NB4 (cell line): ENCODE measurements around the gene MT1H.

Source experiments
- MYC ChIP-seq: IDR thresholded peaks from 2 replicates; pipeline ENCODE4 v1.6.1; 2011; ENCODE audit warnings: low read depth, low read length
- POLR2A ChIP-seq: IDR thresholded peaks from 2 replicates; pipeline ENCODE4 v1.6.1; 2011; ENCODE audit warnings: mild to moderate bottlenecking; ENCODE audit not compliant: insufficient read length; ENCODE audit errors: extremely low read depth
- TF ChIP-seq, protein P1 (sequence below): IDR thresholded peaks from one replicate; pipeline ENCODE4 v1.5.1; 2012; ENCODE audit warnings: low read depth, low read length
- TF ChIP-seq, protein P2 (sequence below): IDR thresholded peaks from 2 replicates; pipeline ENCODE4 v1.6.1; 2011; ENCODE audit warnings: low read depth, low read length

DNA sequence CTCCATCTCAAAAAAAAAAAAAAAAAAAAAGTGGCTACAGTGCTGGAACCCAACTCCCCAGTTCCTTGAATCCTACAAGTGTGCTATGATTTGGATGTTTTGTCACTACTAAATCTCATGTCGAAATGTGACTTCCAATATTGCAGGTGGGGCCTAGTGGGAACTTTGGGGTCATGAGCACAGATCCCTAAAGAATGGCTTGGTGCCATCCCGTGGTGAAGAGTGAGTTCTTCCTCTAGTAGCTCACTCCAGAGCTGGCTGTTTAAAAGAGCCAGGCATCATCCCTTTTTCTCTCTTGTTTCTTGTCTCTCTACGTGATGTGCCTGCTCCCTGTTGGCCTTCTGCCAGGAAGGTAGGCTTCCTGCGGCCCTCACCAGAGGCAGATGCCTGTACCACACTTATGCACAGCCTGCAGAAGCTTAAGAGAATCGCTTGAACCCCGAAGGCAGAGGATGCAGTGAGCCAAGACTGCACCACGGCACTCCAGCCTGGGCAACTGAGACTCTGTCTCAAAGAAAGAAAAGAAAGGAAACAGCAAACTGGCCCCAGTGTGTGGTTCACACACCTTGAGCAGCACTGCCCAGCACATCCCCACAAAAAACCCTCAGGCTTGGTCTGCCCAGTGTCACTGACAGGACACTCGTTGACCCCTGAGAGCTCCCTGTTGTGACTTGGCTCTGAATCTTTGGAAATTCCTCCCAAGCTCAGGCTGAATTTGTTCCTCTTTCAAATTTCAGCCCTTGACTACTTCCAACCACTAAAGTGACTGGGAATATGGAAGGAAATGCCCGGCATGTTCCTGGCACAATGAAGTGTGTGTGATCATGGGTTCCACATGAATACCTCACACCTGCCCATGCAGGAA, 40.9 kb upstream of the MT1H start:
- no peak for TF ChIP-seq POLR2A
- TF ChIP-seq, protein P1, sequence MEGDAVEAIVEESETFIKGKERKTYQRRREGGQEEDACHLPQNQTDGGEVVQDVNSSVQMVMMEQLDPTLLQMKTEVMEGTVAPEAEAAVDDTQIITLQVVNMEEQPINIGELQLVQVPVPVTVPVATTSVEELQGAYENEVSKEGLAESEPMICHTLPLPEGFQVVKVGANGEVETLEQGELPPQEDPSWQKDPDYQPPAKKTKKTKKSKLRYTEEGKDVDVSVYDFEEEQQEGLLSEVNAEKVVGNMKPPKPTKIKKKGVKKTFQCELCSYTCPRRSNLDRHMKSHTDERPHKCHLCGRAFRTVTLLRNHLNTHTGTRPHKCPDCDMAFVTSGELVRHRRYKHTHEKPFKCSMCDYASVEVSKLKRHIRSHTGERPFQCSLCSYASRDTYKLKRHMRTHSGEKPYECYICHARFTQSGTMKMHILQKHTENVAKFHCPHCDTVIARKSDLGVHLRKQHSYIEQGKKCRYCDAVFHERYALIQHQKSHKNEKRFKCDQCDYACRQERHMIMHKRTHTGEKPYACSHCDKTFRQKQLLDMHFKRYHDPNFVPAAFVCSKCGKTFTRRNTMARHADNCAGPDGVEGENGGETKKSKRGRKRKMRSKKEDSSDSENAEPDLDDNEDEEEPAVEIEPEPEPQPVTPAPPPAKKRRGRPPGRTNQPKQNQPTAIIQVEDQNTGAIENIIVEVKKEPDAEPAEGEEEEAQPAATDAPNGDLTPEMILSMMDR, result no peak
- TF ChIP-seq, protein P2, sequence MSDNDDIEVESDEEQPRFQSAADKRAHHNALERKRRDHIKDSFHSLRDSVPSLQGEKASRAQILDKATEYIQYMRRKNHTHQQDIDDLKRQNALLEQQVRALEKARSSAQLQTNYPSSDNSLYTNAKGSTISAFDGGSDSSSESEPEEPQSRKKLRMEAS, result no peak
- TF ChIP-seq MYC, result no peak
